ENCODE measurements around the gene CPXM2.

CPXM2 gene

GRCh38 chr10:123772645-123773508 lies 118.7 kb downstream of the CPXM2 start:
- Histone ChIP-seq H3K4me3 (ENCODE audit: control insufficient read depth in 1 of 7, extremely low read depth in 1 of 7, insufficient read depth in 4 of 7, low read depth in 2 of 7, low read length in 6 of 7) (no peak overlapping the region), H3K4me1 (ENCODE audit: control extremely low read depth in 1 of 4, control insufficient read depth in 4 of 4, insufficient read depth in 4 of 4, low read length in 3 of 4) (no peaks in the 10 kb centered on the region), H3K36me3 (ENCODE audit: control insufficient read depth in 4 of 4, insufficient read depth in 4 of 4, low read length in 3 of 4) (no peaks in the 10 kb centered on the region), H3K9me3 (ENCODE audit: control extremely low read depth in 1 of 5, control insufficient read depth in 4 of 5, insufficient read depth in 2 of 5, low read depth in 1 of 5, low read length in 4 of 5) (peaks cover 0 to 7% (median 2%) of the 10 kb centered on the region in 5 experiments), H3K27me3 (replicated peaks in 2 of 5; ENCODE audit: control insufficient read depth in 4 of 5, insufficient read depth in 5 of 5, low read length in 4 of 5) (peaks cover 0 to 27% (median 8%) of the 10 kb centered on the region in 5 experiments), H3K27ac (ENCODE audit: insufficient read depth in 1 of 2, low read depth in 1 of 2, low read length in 2 of 2, poor library complexity in 1 of 2, severe bottlenecking in 2 of 2) (no peak overlapping the region)
- POLR2A ChIA-PET, result no interaction called here
- WGBS (ENCODE audit: insufficient coverage), result 19% methylated on average over 3 of the region's 3 CpGs
- CTCF ChIA-PET, result no interaction called here
- peak in 2 of 3 donors; percentile 3 to 8 for DNase-seq

GRCh38 chr10:123771877-123772644 lies 119.5 kb downstream of the CPXM2 start:
- CTCF ChIA-PET, result no interaction called here
- whole genome bisulfite sequencing (ENCODE audit: insufficient coverage), result 84% methylated on average over 3 of the region's 4 CpGs
- DNase-seq, result peak in 1 of 3 donors; percentile 2

GRCh38 chr10:123769647-123770046 lies 122.0 kb downstream of the CPXM2 start:
- Histone ChIP-seq H3K4me3 (ENCODE audit: control insufficient read depth in 1 of 7, extremely low read depth in 1 of 7, insufficient read depth in 4 of 7, low read depth in 2 of 7, low read length in 6 of 7) (no peak overlapping the region), H3K9me3 (ENCODE audit: control extremely low read depth in 1 of 5, control insufficient read depth in 4 of 5, insufficient read depth in 2 of 5, low read depth in 1 of 5, low read length in 4 of 5) (peaks cover 0 to 7% (median 2%) of the 10 kb centered on the region in 5 experiments), H3K36me3 (ENCODE audit: control insufficient read depth in 4 of 4, insufficient read depth in 4 of 4, low read length in 3 of 4) (no peaks in the 10 kb centered on the region), H3K4me1 (ENCODE audit: control extremely low read depth in 1 of 4, control insufficient read depth in 4 of 4, insufficient read depth in 4 of 4, low read length in 3 of 4) (no peaks in the 10 kb centered on the region), H3K27ac (ENCODE audit: insufficient read depth in 1 of 2, low read depth in 1 of 2, low read length in 2 of 2, poor library complexity in 1 of 2, severe bottlenecking in 2 of 2) (no peak overlapping the region), H3K27me3 (replicated peaks in 2 of 5; ENCODE audit: control insufficient read depth in 4 of 5, insufficient read depth in 5 of 5, low read length in 4 of 5) (peaks cover 0 to 33% (median 6%) of the 10 kb centered on the region in 5 experiments)
- 72% methylated on average over 4 of the region's 4 CpGs for WGBS (ENCODE audit: insufficient coverage)
- DNase-seq, result no peak
- CTCF ChIA-PET, result no interaction called here
- POLR2A ChIA-PET, result no interaction called here

More at GRCh38 chr10:123771877-123772644, 119.5 kb downstream of the CPXM2 start:
- Histone ChIP-seq H3K27ac (ENCODE audit: insufficient read depth in 1 of 2, low read depth in 1 of 2, low read length in 2 of 2, poor library complexity in 1 of 2, severe bottlenecking in 2 of 2) (no peak overlapping the region), H3K9me3 (ENCODE audit: control extremely low read depth in 1 of 5, control insufficient read depth in 4 of 5, insufficient read depth in 2 of 5, low read depth in 1 of 5, low read length in 4 of 5) (peaks cover 0 to 7% (median 2%) of the 10 kb centered on the region in 5 experiments), H3K4me1 (ENCODE audit: control extremely low read depth in 1 of 4, control insufficient read depth in 4 of 4, insufficient read depth in 4 of 4, low read length in 3 of 4) (no peaks in the 10 kb centered on the region), H3K36me3 (ENCODE audit: control insufficient read depth in 4 of 4, insufficient read depth in 4 of 4, low read length in 3 of 4) (no peaks in the 10 kb centered on the region), H3K4me3 (ENCODE audit: control insufficient read depth in 1 of 7, extremely low read depth in 1 of 7, insufficient read depth in 4 of 7, low read depth in 2 of 7, low read length in 6 of 7) (no peak overlapping the region), H3K27me3 (replicated peaks in 2 of 5; ENCODE audit: control insufficient read depth in 4 of 5, insufficient read depth in 5 of 5, low read length in 4 of 5) (peaks cover 0 to 23% (median 8%) of the 10 kb centered on the region in 5 experiments)
- POLR2A ChIA-PET, result no interaction called here

GRCh38 chr10:123766761-123767160 lies 124.8 kb downstream of the CPXM2 start:
- no peak for DNase-seq
- Histone ChIP-seq H3K27me3 (replicated peaks in 2 of 5; ENCODE audit: control insufficient read depth in 4 of 5, insufficient read depth in 5 of 5, low read length in 4 of 5) (peaks cover 0 to 46% (median 6%) of the 10 kb centered on the region in 5 experiments), H3K9me3 (ENCODE audit: control extremely low read depth in 1 of 5, control insufficient read depth in 4 of 5, insufficient read depth in 2 of 5, low read depth in 1 of 5, low read length in 4 of 5) (no peaks in the 10 kb centered on the region), H3K4me1 (ENCODE audit: control extremely low read depth in 1 of 4, control insufficient read depth in 4 of 4, insufficient read depth in 4 of 4, low read length in 3 of 4) (no peaks in the 10 kb centered on the region), H3K27ac (ENCODE audit: insufficient read depth in 1 of 2, low read depth in 1 of 2, low read length in 2 of 2, poor library complexity in 1 of 2, severe bottlenecking in 2 of 2) (no peak overlapping the region), H3K4me3 (ENCODE audit: control insufficient read depth in 1 of 7, extremely low read depth in 1 of 7, insufficient read depth in 4 of 7, low read depth in 2 of 7, low read length in 6 of 7) (no peak overlapping the region), H3K36me3 (ENCODE audit: control insufficient read depth in 4 of 4, insufficient read depth in 4 of 4, low read length in 3 of 4) (no peaks in the 10 kb centered on the region)
- ChIA-PET CTCF (no interaction called here), POLR2A (no interaction called here)
- WGBS (ENCODE audit: insufficient coverage), result 92% methylated on average over 7 of the region's 8 CpGs

GRCh38 chr10:123766012-123766411 lies 125.6 kb downstream of the CPXM2 start:
- Histone ChIP-seq H3K27me3 (replicated peaks in 2 of 5; ENCODE audit: control insufficient read depth in 4 of 5, insufficient read depth in 5 of 5, low read length in 4 of 5) (peaks cover 0 to 52% (median 5%) of the 10 kb centered on the region in 5 experiments), H3K4me3 (ENCODE audit: control insufficient read depth in 1 of 7, extremely low read depth in 1 of 7, insufficient read depth in 4 of 7, low read depth in 2 of 7, low read length in 6 of 7) (no peak overlapping the region), H3K9me3 (ENCODE audit: control extremely low read depth in 1 of 5, control insufficient read depth in 4 of 5, insufficient read depth in 2 of 5, low read depth in 1 of 5, low read length in 4 of 5) (no peaks in the 10 kb centered on the region), H3K4me1 (ENCODE audit: control extremely low read depth in 1 of 4, control insufficient read depth in 4 of 4, insufficient read depth in 4 of 4, low read length in 3 of 4) (no peaks in the 10 kb centered on the region), H3K36me3 (ENCODE audit: control insufficient read depth in 4 of 4, insufficient read depth in 4 of 4, low read length in 3 of 4) (no peaks in the 10 kb centered on the region), H3K27ac (ENCODE audit: insufficient read depth in 1 of 2, low read depth in 1 of 2, low read length in 2 of 2, poor library complexity in 1 of 2, severe bottlenecking in 2 of 2) (no peak overlapping the region)
- ChIA-PET POLR2A (no interaction called here), CTCF (no interaction called here)
- DNase-seq, result no peak
- WGBS (ENCODE audit: insufficient coverage), result 80% methylated on average over 1 of the region's 3 CpGs

GRCh38 chr10:123761666-123762230 lies 129.9 kb downstream of the CPXM2 start:
- H3K4me1 ChIP-seq (ENCODE audit: control extremely low read depth in 1 of 4, control insufficient read depth in 4 of 4, insufficient read depth in 4 of 4, low read length in 3 of 4), result no peaks in the 10 kb centered on the region
- H3K27ac ChIP-seq (ENCODE audit: insufficient read depth in 1 of 2, low read depth in 1 of 2, low read length in 2 of 2, poor library complexity in 1 of 2, severe bottlenecking in 2 of 2), result no peak overlapping the region
- no peaks in the 10 kb centered on the region for H3K9me3 ChIP-seq (ENCODE audit: control extremely low read depth in 1 of 5, control insufficient read depth in 4 of 5, insufficient read depth in 2 of 5, low read depth in 1 of 5, low read length in 4 of 5)
- WGBS (ENCODE audit: insufficient coverage), result 70% methylated on average over 21 of the region's 23 CpGs
- POLR2A ChIA-PET, result no interaction called here
- H3K36me3 ChIP-seq (ENCODE audit: control insufficient read depth in 4 of 4, insufficient read depth in 4 of 4, low read length in 3 of 4), result no peaks in the 10 kb centered on the region
- no peak overlapping the region for H3K4me3 ChIP-seq (ENCODE audit: control insufficient read depth in 1 of 7, extremely low read depth in 1 of 7, insufficient read depth in 4 of 7, low read depth in 2 of 7, low read length in 6 of 7)
- no peak for DNase-seq
- CTCF ChIA-PET, result no interaction called here
- H3K27me3 ChIP-seq (replicated peaks in 2 of 5; ENCODE audit: control insufficient read depth in 4 of 5, insufficient read depth in 5 of 5, low read length in 4 of 5), result peaks cover 0 to 63% (median 6%) of the 10 kb centered on the region in 5 experiments

- Histone ChIP-seq H3K36me3 (ENCODE audit: control insufficient read depth in 4 of 4, insufficient read depth in 4 of 4, low read length in 3 of 4) (no peaks in the 10 kb centered on the region), H3K9me3 (ENCODE audit: control extremely low read depth in 1 of 5, control insufficient read depth in 4 of 5, insufficient read depth in 2 of 5, low read depth in 1 of 5, low read length in 4 of 5) (no peaks in the 10 kb centered on the region), H3K27ac (ENCODE audit: insufficient read depth in 1 of 2, low read depth in 1 of 2, low read length in 2 of 2, poor library complexity in 1 of 2, severe bottlenecking in 2 of 2) (no peak overlapping the region), H3K4me3 (ENCODE audit: control insufficient read depth in 1 of 7, extremely low read depth in 1 of 7, insufficient read depth in 4 of 7, low read depth in 2 of 7, low read length in 6 of 7) (no peak overlapping the region), H3K27me3 (replicated peaks in 2 of 5; ENCODE audit: control insufficient read depth in 4 of 5, insufficient read depth in 5 of 5, low read length in 4 of 5) (peaks cover 0 to 60% (median 5%) of the 10 kb centered on the region in 5 experiments), H3K4me1 (ENCODE audit: control extremely low read depth in 1 of 4, control insufficient read depth in 4 of 4, insufficient read depth in 4 of 4, low read length in 3 of 4) (no peaks in the 10 kb centered on the region)
- POLR2A ChIA-PET, result no interaction called here
- CTCF ChIA-PET, result no interaction called here
- DNase-seq, result no peak
- 82% methylated on average over 10 of the region's 10 CpGs for WGBS (ENCODE audit: insufficient coverage)
Measured at GRCh38 chr10:123761038-123761428, 130.6 kb downstream of the CPXM2 start.

All from common myeloid progenitor, CD34-positive (primary cell).